Endothelial cell of umbilical vein (primary cell): ENCODE data around the gene WARS2.

ENCODE experiments used
- CTCF ChIP-seq, 2 donors: IDR thresholded peaks; 1 replicate in 1 of 2; 2 replicates in 1 of 2; pipeline ENCODE4 v1.5.1; 2011; ENCODE audit warnings: low read length in 2 of 2, mild to moderate bottlenecking in 2 of 2, moderate library complexity in 2 of 2, control low read depth in 1 of 2, inconsistent platforms in 1 of 2, low read depth in 1 of 2; ENCODE audit not compliant: insufficient read depth in 1 of 2; ENCODE audit errors: extremely low read depth in 1 of 2
- MAX ChIP-seq: IDR thresholded peaks from 2 replicates; pipeline ENCODE4 v1.6.1; 2011; ENCODE audit not compliant: insufficient read depth, insufficient read length
- POLR2A ChIP-seq: IDR thresholded peaks from 2 replicates; pipeline ENCODE4 v1.6.1; 2012; ENCODE audit warnings: low read depth, mild to moderate bottlenecking, control low read depth, low read length

- no peak for TF ChIP-seq MAX
- TF ChIP-seq CTCF (IDR thresholded peaks at IDR 0.05; ENCODE audit: extremely low read depth in 1 of 2, insufficient read depth in 1 of 2, low read depth in 1 of 2, low read length in 2 of 2) = no peak
- no peak for TF ChIP-seq POLR2A
Observed at GRCh38 chr1:119159111-119159510, 18.7 kb upstream of the WARS2 start.
